GM10266 (cell line): ENCODE data around the gene CFDP1.

ENCODE experiments used
- DNase-seq: peaks from one replicate; pipeline ENCODE4 v3.0.0; 2012; ENCODE audit errors: extremely low spot score
- CTCF ChIP-seq: IDR thresholded peaks from 2 replicates; pipeline ENCODE4 v1.5.1; 2012; ENCODE audit warnings: mild to moderate bottlenecking, low read depth; ENCODE audit not compliant: control insufficient read depth, insufficient read depth; ENCODE audit errors: missing control alignments

CFDP1 gene

GRCh38 chr16:75376475-75377161, 56.7 kb downstream of the CFDP1 start:
- no peak for DNase-seq
- no peak for TF ChIP-seq CTCF

GRCh38 chr16:75374388-75374787, 58.9 kb downstream of the CFDP1 start:
- TF ChIP-seq CTCF = no peak
- no peak for DNase-seq

- DNase-seq = no peak
- no peak for TF ChIP-seq CTCF
Measured at GRCh38 chr16:75372236-75372856, 61.0 kb downstream of the CFDP1 start.

GRCh38 chr16:75371171-75371570, 62.1 kb downstream of the CFDP1 start:
- DNase-seq = no peak
- TF ChIP-seq CTCF = no peak

GRCh38 chr16:75364286-75364791, 69.0 kb downstream of the CFDP1 start:
- no peak for TF ChIP-seq CTCF
- no peak for DNase-seq

- DNase-seq = no peak
- TF ChIP-seq CTCF = no peak
Measured at GRCh38 chr16:75362846-75363245, 70.5 kb downstream of the CFDP1 start.

GRCh38 chr16:75361936-75362335, 71.4 kb downstream of the CFDP1 start:
- no peak for DNase-seq
- TF ChIP-seq CTCF = no peak
